IMR-90 (cell line): ENCODE results near the gene TSPAN16. TPM values are rescaled to one million over a fixed set of nuclear protein-coding genes. Genes with fewer than 3 reads are reported as not detected.

Experiments used
- ATAC-seq: fragments of 200-7000 bp; cut with Tn5 transposase; 2 replicates; pipeline ENCODE4 v1.9.1; 2020; ENCODE audit warnings: low read depth, mild to moderate bottlenecking, moderate library complexity
- BruUV-seq: library from RNA; stranded (reverse); fragments of 400-500 nt; replicated peaks from 2 replicates; lab custom pipeline; 2021; lab: Mats Ljungman, UMichigan
- CTCF ChIA-PET: fragments of 300-600 bp; formaldehyde crosslinking; extraction: SDS; loops from one replicate; lab custom pipeline; 2021; ENCODE audit warnings: antibody characterized with exemption; lab: Yijun Ruan, JAX
- POLR2A ChIA-PET: fragments of 300-600 bp; sonication (Branson Sonifier 250); formaldehyde crosslinking; loops from one replicate; lab custom pipeline; 2022; ENCODE audit warnings: antibody characterized with exemption; ENCODE audit not compliant: unreplicated experiment; lab: Charles Lee
- DNase-seq: peaks from one replicate; pipeline ENCODE4 v3.0.0; 2013
- H2AFZ ChIP-seq: replicated peaks from 2 replicates; pipeline ENCODE3; 2013; ENCODE audit warnings: low read length, mild to moderate bottlenecking; ENCODE audit not compliant: poor library complexity
- H2AK5ac ChIP-seq: 2 replicates; pipeline ENCODE4 v1.6.1; 2013; ENCODE audit warnings: low read depth, low read length, inconsistent platforms
- H2AK9ac ChIP-seq: replicated peaks from 2 replicates; pipeline ENCODE3; 2013; ENCODE audit warnings: mild to moderate bottlenecking, low read depth, low read length, moderate library complexity; ENCODE audit not compliant: poor library complexity
- H2BK120ac ChIP-seq: 2 replicates; pipeline ENCODE4 v1.6.1; 2013; ENCODE audit warnings: low read depth, low read length, inconsistent platforms
- H2BK15ac ChIP-seq: 3 replicates; pipeline ENCODE4 v1.6.1; 2013; ENCODE audit warnings: low read depth, low read length, inconsistent platforms
- H2BK20ac ChIP-seq: 2 replicates; pipeline ENCODE4 v1.6.1; 2013; ENCODE audit warnings: low read depth, mild to moderate bottlenecking, inconsistent platforms, low read length, moderate library complexity
- H2BK5ac ChIP-seq: 2 replicates; pipeline ENCODE4 v1.6.1; 2013; ENCODE audit warnings: mild to moderate bottlenecking, low read depth, low read length, inconsistent platforms; ENCODE audit not compliant: poor library complexity, severe bottlenecking
- H3K14ac ChIP-seq: replicated peaks from 2 replicates; pipeline ENCODE4 v1.6.1; 2013; ENCODE audit warnings: low read depth, low read length, inconsistent platforms
- H3K18ac ChIP-seq: 2 replicates; pipeline ENCODE4 v1.6.1; 2013; ENCODE audit warnings: low read depth, low read length, control low read depth
- H3K23ac ChIP-seq: 2 replicates; pipeline ENCODE4 v1.6.1; 2013; ENCODE audit warnings: low read depth, low read length, inconsistent platforms
- H3K27ac ChIP-seq: 2 replicates; pipeline ENCODE4 v1.5.1; 2013; ENCODE audit warnings: mild to moderate bottlenecking, control low read depth, low read length; ENCODE audit not compliant: insufficient read depth
- H3K27me3 ChIP-seq: 2 replicates; pipeline ENCODE4 v1.6.1; 2013; ENCODE audit warnings: low read length; ENCODE audit not compliant: control insufficient read depth, insufficient read depth
- H3K36me3 ChIP-seq: 2 replicates; pipeline ENCODE4 v1.6.1; 2013; ENCODE audit warnings: low read length, mixed read lengths; ENCODE audit not compliant: control insufficient read depth, insufficient read depth
- H3K4ac ChIP-seq: 2 replicates; pipeline ENCODE4 v1.6.1; 2013; ENCODE audit warnings: low read depth, low read length, inconsistent platforms
- H3K4me1 ChIP-seq: 2 replicates; pipeline ENCODE4 v1.6.1; 2013; ENCODE audit warnings: low read length, mixed read lengths; ENCODE audit not compliant: control insufficient read depth, insufficient read depth
- H3K4me2 ChIP-seq: 2 replicates; pipeline ENCODE4 v1.6.1; 2013; ENCODE audit warnings: low read depth, mild to moderate bottlenecking, control low read depth, low read length, moderate library complexity
- H3K4me3 ChIP-seq: 2 replicates; pipeline ENCODE4 v1.5.1; 2013; ENCODE audit warnings: low read depth, mild to moderate bottlenecking, control low read depth, low read length, moderate library complexity; ENCODE audit not compliant: insufficient read depth
- H3K56ac ChIP-seq: 2 replicates; pipeline ENCODE4 v1.6.1; 2013; ENCODE audit warnings: low read length, inconsistent platforms; ENCODE audit not compliant: insufficient read depth; ENCODE audit errors: extremely low read depth
- H3K79me1 ChIP-seq, 2 experiments: 2 replicates each; pipeline ENCODE4 v1.6.1; 2013; ENCODE audit warnings: low read length in 2 of 2, inconsistent platforms in 1 of 2, low read depth in 1 of 2
- H3K9ac ChIP-seq: 2 replicates; pipeline ENCODE4 v1.6.1; 2013; ENCODE audit warnings: low read depth, low read length, control low read depth
- H3K9me1 ChIP-seq: 2 replicates; pipeline ENCODE4 v1.6.1; 2013; ENCODE audit warnings: low read length, inconsistent platforms; ENCODE audit not compliant: insufficient read depth
- H3K9me3 ChIP-seq: 2 replicates; pipeline ENCODE4 v1.6.1; 2013; ENCODE audit warnings: low read length; ENCODE audit not compliant: control insufficient read depth, insufficient read depth
- H4K20me1 ChIP-seq: 2 replicates; pipeline ENCODE4 v1.6.1; 2013; ENCODE audit warnings: low read length, inconsistent platforms; ENCODE audit not compliant: insufficient read depth
- H4K5ac ChIP-seq: 2 replicates; pipeline ENCODE4 v1.6.1; 2013; ENCODE audit warnings: mild to moderate bottlenecking, low read depth, low read length, control low read depth
- H4K8ac ChIP-seq, 2 experiments: 2 replicates each; pipeline ENCODE4 v1.6.1; 2013; ENCODE audit warnings: low read depth in 2 of 2, low read length in 2 of 2, control low read depth in 1 of 2, inconsistent platforms in 1 of 2
- H4K91ac ChIP-seq: 2 replicates; pipeline ENCODE4 v1.6.1; 2013; ENCODE audit warnings: low read depth, low read length, inconsistent platforms; ENCODE audit not compliant: insufficient read depth
- BHLHE40 ChIP-seq: fragments of 150-350 bp; IDR thresholded peaks from 2 replicates; pipeline ENCODE4 v1.6.1; 2016; ENCODE audit warnings: mild to moderate bottlenecking, low read depth, low read length
- CHD1 ChIP-seq: IDR thresholded peaks from 2 replicates; pipeline ENCODE4 v1.6.1; 2012; ENCODE audit warnings: low read depth, low read length, improper control_type of control experiment
- MAZ ChIP-seq: IDR thresholded peaks from 2 replicates; pipeline ENCODE4 v1.6.1; 2012; ENCODE audit warnings: low read depth, mild to moderate bottlenecking, low read length, improper control_type of control experiment, moderate library complexity, borderline replicate concordance
- MXI1 ChIP-seq: IDR thresholded peaks from 2 replicates; pipeline ENCODE4 v1.6.1; 2012; ENCODE audit warnings: low read depth, mild to moderate bottlenecking, low read length, moderate library complexity, borderline replicate concordance
- NFE2L2 ChIP-seq: fragments of 150-350 bp; IDR thresholded peaks from 2 replicates; pipeline ENCODE4 v1.6.1; 2016; ENCODE audit warnings: low read depth, mild to moderate bottlenecking, low read length
- POLR2A ChIP-seq: IDR thresholded peaks from 2 replicates; pipeline ENCODE4 v1.6.1; 2012; ENCODE audit warnings: mild to moderate bottlenecking, low read depth, low read length
- RFX5 ChIP-seq: IDR thresholded peaks from 2 replicates; pipeline ENCODE4 v1.8.0; 2012; ENCODE audit warnings: low read depth, mild to moderate bottlenecking, low read length, moderate library complexity
- WGBS, 2 experiments: methylation state at CpG; one replicate each; pipeline versions ENCODE4 v1.1.5 to v1.1.7; 2013; ENCODE audit warnings: missing lambda C conversion rate in 2 of 2; ENCODE audit not compliant: insufficient read length in 1 of 2; ENCODE audit errors: extremely low coverage in 2 of 2; 5-methylcytosine and 5-hydroxymethylcytosine counted together
- dilution Hi-C: fragments of 300-500 bp; cut with HindIII; formaldehyde crosslinking; loops from one replicate; pipeline ENCODE4 v1.14.3; 2018; ENCODE audit warnings: low sequenced_read_pairs; ENCODE audit not compliant: unreplicated experiment
- in situ Hi-C: fragments of 300-500 bp; cut with MboI; formaldehyde crosslinking; loops from 3 replicates; pipeline ENCODE4 v1.14.3; 2019; ENCODE audit warnings: low sequenced_read_pairs, inconsistent platforms, mixed read lengths
- intact Hi-C: fragments of 100-400 bp; cut with micrococcal nuclease; formaldehyde crosslinking; loops from 2 replicates; pipeline ENCODE4 v1.10.0; 2022
- polyA plus RNA-seq, 3 experiments: library from polyadenylated mRNA; depleted of rRNA; stranded (reverse); fragments of >200 nt; gene quantifications; 2 replicates each; pipeline ENCODE4 v1.2.3, GENCODE V29; 2012; ENCODE audit warnings: low replicate concordance in 1 of 3
- total RNA-seq: library from RNA; depleted of rRNA; stranded (reverse); fragments of >200 nt; gene quantifications from 2 replicates; pipeline ENCODE4 v1.2.3, GENCODE V29; 2012

The TSPAN16 gene
- total and polyA plus RNA-seq, 2 of the 4 experiments (the other 2 are of a cell fraction) = not detected

DNA sequence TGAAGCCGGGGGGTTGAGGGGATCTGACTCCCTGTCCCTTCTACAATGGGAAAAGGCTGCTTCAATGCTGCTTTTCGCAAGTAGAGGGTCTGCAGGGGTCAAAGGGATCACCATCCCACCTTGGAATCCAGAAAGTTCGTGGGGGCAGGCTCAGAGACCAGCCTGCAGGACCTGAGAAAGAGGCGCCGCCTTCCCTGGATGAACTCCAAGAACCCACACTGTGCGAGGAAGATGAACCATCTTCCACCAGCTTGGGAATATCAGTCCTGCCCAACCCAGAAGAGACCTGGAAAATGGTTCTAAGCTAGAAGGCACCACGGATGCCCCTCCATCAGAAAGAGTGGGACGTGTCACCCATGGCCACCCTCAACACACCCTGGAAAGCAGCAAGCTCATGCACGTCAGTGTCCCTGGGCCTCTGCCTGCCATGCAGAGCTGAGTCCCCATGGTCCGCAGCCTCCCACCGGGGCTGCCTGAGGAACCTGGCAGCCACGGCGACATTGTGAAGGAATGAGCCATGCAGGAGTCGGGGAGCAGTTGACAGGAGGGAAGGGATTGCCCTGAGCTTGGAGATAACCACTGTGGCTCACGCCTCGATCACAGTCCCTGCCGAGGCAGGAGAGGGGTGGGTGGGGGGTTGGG lies 28.9 kb downstream of the TSPAN16 start (continued):
- TF ChIP-seq MXI1 (no peak), BHLHE40 (no peak), POLR2A (no peak), MAZ (no peak), NFE2L2 (no peak)

DNA sequence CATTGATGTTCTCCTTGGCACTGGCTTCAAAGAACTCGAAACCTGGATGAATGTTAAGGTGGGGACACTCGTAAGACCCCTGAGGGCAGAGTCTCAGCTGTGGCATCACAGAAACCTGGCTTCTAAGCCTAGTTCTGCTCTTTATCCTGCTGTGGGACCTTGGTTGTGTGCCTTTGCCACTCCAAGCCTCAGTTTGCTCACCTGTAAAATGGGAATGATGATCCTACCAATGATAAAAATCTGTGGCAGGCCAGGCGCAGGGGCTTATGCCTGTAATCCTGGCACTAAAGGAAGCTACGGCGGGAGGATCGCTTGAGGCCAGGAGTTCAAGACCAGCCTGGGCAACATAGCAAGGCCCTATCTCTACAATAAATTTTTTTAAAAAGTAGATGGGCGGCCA lies 29.6 kb downstream of the TSPAN16 start:
- Histone ChIP-seq H3K4me3 (no peak overlapping the region), H3K36me3 (peaks cover 7% of the 10 kb centered on the region; the same call in 1 of the 2 replicates), H3K79me1 (no peaks in the 10 kb centered on the region), H2BK20ac (no peak overlapping the region), H4K91ac (no peak overlapping the region), H3K56ac (no peak overlapping the region), H3K9me3 (no peaks in the 10 kb centered on the region), H3K4me1 (peaks cover 12% of the 10 kb centered on the region), H4K8ac (no peak overlapping the region), H3K14ac (no peak overlapping the region), H3K9ac (no peak overlapping the region), H4K5ac (no peak overlapping the region), H3K27me3 (no peaks in the 10 kb centered on the region), H2AFZ (no peak overlapping the region), H2AK9ac (no peak overlapping the region), H3K9me1 (peaks cover 10% of the 10 kb centered on the region), H3K23ac (no peak overlapping the region), H3K27ac (no peak overlapping the region), H4K20me1 (no peaks in the 10 kb centered on the region), H3K18ac (no peak overlapping the region), H2BK15ac (no peak overlapping the region), H3K4ac (no peak overlapping the region), H3K4me2 (no peak overlapping the region), H2BK120ac (no peak overlapping the region), H2AK5ac (peak overlapping the region; percentile 61; the same call in 1 of the 2 replicates), H2BK5ac (no peak overlapping the region)
- intact Hi-C loops = no loop called here
- dilution Hi-C loops = no loop called here
- no CpG with 5 or more reads among the region's 7 CpGs for WGBS, 2 experiments
- ATAC-seq (no peak), DNase-seq (no peak)
- ChIA-PET CTCF (no interaction called here), POLR2A (no interaction called here)
- BruUV-seq = no TSS peak
- in situ Hi-C loops = no loop called here
- TF ChIP-seq RFX5 = no peak
- no peak for TF ChIP-seq MXI1
- TF ChIP-seq NFE2L2 = no peak
- TF ChIP-seq CHD1 = no peak
- no peak for TF ChIP-seq BHLHE40
